ENCODE data around the gene SLC25A13. TPM values are rescaled to one million over a fixed set of nuclear protein-coding genes. Genes with fewer than 3 reads are reported as not detected.

SLC25A13 gene
- total and polyA plus RNA-seq, 2 of the 8 experiments (the other 6 are each of a cell fraction or from before 2014, with no cell fraction given): 30.8 to 85.4 TPM

- no peak for FAIRE-seq
- Histone ChIP-seq H3K4me3 (ENCODE audit: extremely low read depth in 1 of 4, insufficient read depth in 2 of 4, low read depth in 3 of 4, low read length in 4 of 4) (no peak overlapping the region), H3K56ac (replicated peaks; ENCODE audit: insufficient read length, low read depth, low read length) (no peak overlapping the region), H3K4ac (replicated peaks; ENCODE audit: insufficient read length, low read depth, low read length) (no peak overlapping the region), H3K9me3 (ENCODE audit: insufficient read depth in 2 of 2, low read depth in 1 of 2, low read length in 1 of 2) (peaks cover 2 to 7% of the 10 kb centered on the region in 2 experiments; a peak in 1 of 4 replicates), H3K23ac (ENCODE audit: insufficient read length) (no peak overlapping the region), H2BK120ac (replicated peaks; ENCODE audit: low read depth, low read length) (no peak overlapping the region), H4K20me1 (replicated peaks in 1 of 2; ENCODE audit: control insufficient read depth in 1 of 2, insufficient read depth in 2 of 2, low read length in 2 of 2) (no peaks in the 10 kb centered on the region), H3K79me1 (ENCODE audit: low read depth, low read length) (no peaks in the 10 kb centered on the region), H3K9ac (replicated peaks in 1 of 4; ENCODE audit: extremely low read depth in 1 of 4, low read depth in 3 of 4, low read length in 3 of 4) (no peak overlapping the region), H3K18ac (ENCODE audit: extremely low read depth, low read length) (no peak overlapping the region), H2BK15ac (ENCODE audit: low read length) (no peak overlapping the region), H3K27me3 (replicated peaks in 1 of 4; ENCODE audit: control insufficient read depth in 3 of 4, extremely low read depth in 1 of 4, insufficient read depth in 3 of 4, low read length in 3 of 4) (no peaks in the 10 kb centered on the region), H2BK20ac (ENCODE audit: low read length) (no peak overlapping the region), H2AK5ac (ENCODE audit: low read depth, low read length) (no peak overlapping the region), H4K8ac (ENCODE audit: extremely low read depth, insufficient read depth, low read length) (no peak overlapping the region), H2BK5ac (ENCODE audit: low read depth, low read length) (no peak overlapping the region), H3K36me3 (ENCODE audit: control insufficient read depth in 2 of 4, insufficient read depth in 4 of 4, low read length in 3 of 4) (no peaks in the 10 kb centered on the region), H3K79me2 (ENCODE audit: control insufficient read depth in 1 of 2, insufficient read depth in 2 of 2, low read length in 2 of 2) (no peaks in the 10 kb centered on the region), H4K5ac (ENCODE audit: insufficient read length, low read depth, low read length) (no peak overlapping the region), H3K27ac (ENCODE audit: low read depth, low read length) (no peak overlapping the region), H4K91ac (replicated peaks; ENCODE audit: insufficient read length, low read length) (no peak overlapping the region), H2BK12ac (ENCODE audit: low read depth, low read length) (no peak overlapping the region), H2AFZ (ENCODE audit: low read length) (no peak overlapping the region), H3K14ac (ENCODE audit: insufficient read length) (no peak overlapping the region), H3K23me2 (ENCODE audit: low read depth, low read length) (peaks cover 2% of the 10 kb centered on the region; the same call in 1 of the 2 replicates), H3K4me2 (ENCODE audit: insufficient read depth in 1 of 2, low read depth in 2 of 2, low read length in 2 of 2) (no peak overlapping the region), H3K4me1 (replicated peaks in 1 of 4; ENCODE audit: control insufficient read depth in 3 of 4, insufficient read depth in 4 of 4, low read length in 3 of 4) (no peaks in the 10 kb centered on the region)
- ChIA-PET CTCF (ENCODE audit: partially characterized antibody) (no interaction called here), POLR2A (ENCODE audit: partially characterized antibody) (interaction anchor here (0.6 kb wide), 1 partner anchor 246 kb away, joined by 3 read pairs; no protein-coding TSS in a partner anchor)
- WGBS, 2 experiments (ENCODE audit: extremely low coverage in 1 of 2, insufficient coverage in 1 of 2, insufficient read length in 1 of 2, insufficient replicate concordance in 2 of 2, low coverage in 1 of 2, low lambda C conversion rate in 2 of 2, missing lambda C conversion rate in 1 of 2): 91% methylated on average over 2 of the region's 2 CpGs; no CpG with 5 or more reads in 1 of the 2 experiments
- no peak for DNase-seq (ENCODE audit: low read depth in 1 of 2, low spot score in 2 of 2)
- no peak for TF ChIP-seq KDM5A (IDR thresholded peaks at IDR 0.05; ENCODE audit: low read length)
- TF ChIP-seq ZNF274 (IDR thresholded peaks at IDR 0.05; ENCODE audit: borderline replicate concordance, extremely low read depth, low read length): no peak
- TF ChIP-seq, protein P1, sequence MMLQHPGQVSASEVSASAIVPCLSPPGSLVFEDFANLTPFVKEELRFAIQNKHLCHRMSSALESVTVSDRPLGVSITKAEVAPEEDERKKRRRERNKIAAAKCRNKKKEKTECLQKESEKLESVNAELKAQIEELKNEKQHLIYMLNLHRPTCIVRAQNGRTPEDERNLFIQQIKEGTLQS (IDR thresholded peaks at IDR 0.05; ENCODE audit: insufficient read depth, low read depth, low read length): no peak
- no peak for TF ChIP-seq JUND (IDR thresholded peaks at IDR 0.05; ENCODE audit: low read length)
- TF ChIP-seq GABPA (IDR thresholded peaks at IDR 0.05; ENCODE audit: borderline replicate concordance, insufficient read depth, low read length): no peak
- TF ChIP-seq TCF12 (IDR thresholded peaks at IDR 0.05; ENCODE audit: low read depth, low read length): no peak
- TF ChIP-seq TEAD4 (IDR thresholded peaks at IDR 0.05; ENCODE audit: low read depth, low read length): no peak
- TF ChIP-seq JUN (IDR thresholded peaks at IDR 0.05; ENCODE audit: low read depth, low read length): no peak
- TF ChIP-seq EP300 (IDR thresholded peaks at IDR 0.05; ENCODE audit: borderline replicate concordance in 1 of 2, low read depth in 2 of 2, low read length in 2 of 2): no peak
- no peak for TF ChIP-seq CHD2 (IDR thresholded peaks at IDR 0.05; ENCODE audit: low read length)
- no peak for TF ChIP-seq ASH2L (IDR thresholded peaks at IDR 0.05; ENCODE audit: low read length)
- no peak for TF ChIP-seq TAF1 (IDR thresholded peaks at IDR 0.05; ENCODE audit: low read depth, low read length)
- TF ChIP-seq KDM1A (IDR thresholded peaks at IDR 0.05; ENCODE audit: borderline replicate concordance, low read length): no peak
- TF ChIP-seq BCL11A (IDR thresholded peaks at IDR 0.05; ENCODE audit: low read depth in 2 of 2, low read length in 2 of 2): no peak
- TF ChIP-seq PHF8 (conservative IDR thresholded peaks at IDR 0.05; ENCODE audit: low read depth, low read length): no peak
These were observed 9.3 kb upstream of the SLC25A13 start for GRCh38 chr7:96331233-96331632.

Measured in H1 (cell line).